ENCODE results near the gene C2orf92.

C2orf92 gene

DNA sequence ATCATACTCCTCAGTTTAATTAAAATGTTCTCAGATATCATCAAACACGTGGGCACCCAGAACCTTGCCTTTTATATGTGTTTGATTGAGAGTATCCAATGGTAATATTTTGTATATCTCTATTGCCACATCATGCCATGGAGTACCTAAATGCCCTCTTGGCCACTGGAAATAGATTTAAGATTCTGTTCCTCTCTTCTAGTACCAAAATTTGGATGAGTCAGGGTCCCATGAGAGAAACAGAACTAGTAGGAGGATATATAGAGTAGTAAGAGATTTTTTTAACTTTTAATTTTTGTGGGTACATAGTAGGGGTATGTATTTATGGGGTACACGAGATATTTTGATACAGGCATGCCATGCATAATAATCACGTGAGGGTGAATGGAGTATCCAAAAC lies 34.2 kb downstream of the C2orf92 start (continued):
- no peak for TF ChIP-seq ZNF571 (tag by site-specific recombination; IDR thresholded peaks at IDR 0.05)
- no peak for TF ChIP-seq EGR2 (tag by site-specific recombination; IDR thresholded peaks at IDR 0.05; ENCODE audit: low read depth)

- POLR2A ChIA-PET = no interaction called here
These were observed 35.5 kb downstream of the C2orf92 start for GRCh38 chr2:97704989-97705388.

DNA sequence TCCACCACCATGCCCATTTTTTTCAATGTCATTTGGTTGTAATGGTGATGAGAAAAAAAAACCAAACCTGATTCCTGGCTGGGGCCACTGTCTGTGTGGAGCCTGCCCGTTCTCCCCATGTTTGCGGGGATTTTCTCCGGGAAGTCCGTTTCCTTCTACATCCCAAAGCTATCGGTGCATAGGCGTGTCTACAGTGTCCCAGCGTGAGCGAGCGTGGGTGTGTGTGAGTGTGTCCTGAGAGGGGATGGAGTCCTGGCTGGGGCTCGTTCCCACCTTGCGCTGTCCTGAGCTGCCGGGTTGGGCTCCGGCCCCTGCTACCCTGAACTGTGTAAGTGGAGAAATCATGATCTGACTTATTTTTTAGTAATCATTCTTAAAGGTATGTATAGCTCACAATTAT lies 36.6 kb downstream of the C2orf92 start:
- Histone ChIP-seq H3K4me1 (ENCODE audit: control insufficient read depth, insufficient read depth, low read length) (no peaks in the 10 kb centered on the region), H3K27ac (ENCODE audit: extremely low read depth, low read depth, low read length) (no peak overlapping the region), H3K4me3 (ENCODE audit: low read depth, low read length) (no peak overlapping the region), H3K9me3 (ENCODE audit: control insufficient read depth, insufficient read depth, low read depth, low read length) (no peaks in the 10 kb centered on the region), H3K36me3 (ENCODE audit: control insufficient read depth in 2 of 2, insufficient read depth in 1 of 2, low read length in 2 of 2) (no peaks in the 10 kb centered on the region)
- ChIA-PET POLR2A (interaction anchor here (0.5 kb wide), 1 partner anchor 1512 kb away, joined by 3 read pairs; no protein-coding TSS in a partner anchor), CTCF (interaction anchor here (0.7 to 1.3 kb wide), 4 partner anchors 8 to 472 kb away, joined by 3 to 6 read pairs (median 3); no protein-coding TSS in a partner anchor)
- TF ChIP-seq ZNF155 (tag by site-specific recombination; IDR thresholded peaks at IDR 0.05) = no peak
- TF ChIP-seq ZNF501 (tag by site-specific recombination; IDR thresholded peaks at IDR 0.05) = no peak
- no peak for TF ChIP-seq GLIS1 (tag by site-specific recombination; IDR thresholded peaks at IDR 0.05)
- TF ChIP-seq, protein P1, sequence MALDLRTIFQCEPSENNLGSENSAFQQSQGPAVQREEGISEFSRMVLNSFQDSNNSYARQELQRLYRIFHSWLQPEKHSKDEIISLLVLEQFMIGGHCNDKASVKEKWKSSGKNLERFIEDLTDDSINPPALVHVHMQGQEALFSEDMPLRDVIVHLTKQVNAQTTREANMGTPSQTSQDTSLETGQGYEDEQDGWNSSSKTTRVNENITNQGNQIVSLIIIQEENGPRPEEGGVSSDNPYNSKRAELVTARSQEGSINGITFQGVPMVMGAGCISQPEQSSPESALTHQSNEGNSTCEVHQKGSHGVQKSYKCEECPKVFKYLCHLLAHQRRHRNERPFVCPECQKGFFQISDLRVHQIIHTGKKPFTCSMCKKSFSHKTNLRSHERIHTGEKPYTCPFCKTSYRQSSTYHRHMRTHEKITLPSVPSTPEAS (tag by site-specific recombination; IDR thresholded peaks at IDR 0.05) = no peak
- no peak for TF ChIP-seq ZBTB49 (tag by site-specific recombination; IDR thresholded peaks at IDR 0.05; ENCODE audit: low read depth)
- TF ChIP-seq ZNF571 (tag by site-specific recombination; IDR thresholded peaks at IDR 0.05) = no peak
- no peak for TF ChIP-seq ZNF549 (tag by site-specific recombination; IDR thresholded peaks at IDR 0.05)
- TF ChIP-seq ZNF202 (tag by site-specific recombination; IDR thresholded peaks at IDR 0.05; ENCODE audit: borderline replicate concordance) = no peak
- no peak for TF ChIP-seq ZNF18 (tag by site-specific recombination; IDR thresholded peaks at IDR 0.05)
- TF ChIP-seq ZNF266 (tag by site-specific recombination; IDR thresholded peaks at IDR 0.05; ENCODE audit: low read depth) = no peak
- no peak for TF ChIP-seq ZNF561 (tag by site-specific recombination; IDR thresholded peaks at IDR 0.05; ENCODE audit: borderline replicate concordance)
- no peak for TF ChIP-seq REPIN1 (tag by site-specific recombination; IDR thresholded peaks at IDR 0.05; ENCODE audit: low read depth)
- no peak for TF ChIP-seq ZNF585B (tag by site-specific recombination; IDR thresholded peaks at IDR 0.05)

More at GRCh38 chr2:97704989-97705388, 35.5 kb downstream of the C2orf92 start:
- Histone ChIP-seq H3K27ac (ENCODE audit: extremely low read depth, low read depth, low read length) (no peak overlapping the region), H3K9me3 (ENCODE audit: control insufficient read depth, insufficient read depth, low read depth, low read length) (no peaks in the 10 kb centered on the region), H3K4me1 (ENCODE audit: control insufficient read depth, insufficient read depth, low read length) (no peaks in the 10 kb centered on the region), H3K4me3 (ENCODE audit: low read depth, low read length) (no peak overlapping the region), H3K36me3 (ENCODE audit: control insufficient read depth in 2 of 2, insufficient read depth in 1 of 2, low read length in 2 of 2) (no peaks in the 10 kb centered on the region)
- CTCF ChIA-PET = interaction anchor here (0.7 to 1.5 kb wide), 2 partner anchors 43 to 594 kb away, joined by 3 read pairs; no protein-coding TSS in a partner anchor
- TF ChIP-seq KLF1 (tag by site-specific recombination; IDR thresholded peaks at IDR 0.05) (no peak), ZNF274 (IDR thresholded peaks at IDR 0.05; ENCODE audit: low read length) (no peak), ZNF274 (tag by site-specific recombination; IDR thresholded peaks at IDR 0.05; ENCODE audit: borderline replicate concordance) (no peak), ZNF335 (tag by site-specific recombination; conservative IDR thresholded peaks at IDR 0.05) (no peak), ZNF670 (tag by site-specific recombination; IDR thresholded peaks at IDR 0.05; ENCODE audit: low read depth) (no peak), ZFP69B (tag by site-specific recombination; IDR thresholded peaks at IDR 0.05) (no peak), ZNF426 (tag by site-specific recombination; IDR thresholded peaks at IDR 0.05) (no peak)
- TF ChIP-seq, protein P2, sequence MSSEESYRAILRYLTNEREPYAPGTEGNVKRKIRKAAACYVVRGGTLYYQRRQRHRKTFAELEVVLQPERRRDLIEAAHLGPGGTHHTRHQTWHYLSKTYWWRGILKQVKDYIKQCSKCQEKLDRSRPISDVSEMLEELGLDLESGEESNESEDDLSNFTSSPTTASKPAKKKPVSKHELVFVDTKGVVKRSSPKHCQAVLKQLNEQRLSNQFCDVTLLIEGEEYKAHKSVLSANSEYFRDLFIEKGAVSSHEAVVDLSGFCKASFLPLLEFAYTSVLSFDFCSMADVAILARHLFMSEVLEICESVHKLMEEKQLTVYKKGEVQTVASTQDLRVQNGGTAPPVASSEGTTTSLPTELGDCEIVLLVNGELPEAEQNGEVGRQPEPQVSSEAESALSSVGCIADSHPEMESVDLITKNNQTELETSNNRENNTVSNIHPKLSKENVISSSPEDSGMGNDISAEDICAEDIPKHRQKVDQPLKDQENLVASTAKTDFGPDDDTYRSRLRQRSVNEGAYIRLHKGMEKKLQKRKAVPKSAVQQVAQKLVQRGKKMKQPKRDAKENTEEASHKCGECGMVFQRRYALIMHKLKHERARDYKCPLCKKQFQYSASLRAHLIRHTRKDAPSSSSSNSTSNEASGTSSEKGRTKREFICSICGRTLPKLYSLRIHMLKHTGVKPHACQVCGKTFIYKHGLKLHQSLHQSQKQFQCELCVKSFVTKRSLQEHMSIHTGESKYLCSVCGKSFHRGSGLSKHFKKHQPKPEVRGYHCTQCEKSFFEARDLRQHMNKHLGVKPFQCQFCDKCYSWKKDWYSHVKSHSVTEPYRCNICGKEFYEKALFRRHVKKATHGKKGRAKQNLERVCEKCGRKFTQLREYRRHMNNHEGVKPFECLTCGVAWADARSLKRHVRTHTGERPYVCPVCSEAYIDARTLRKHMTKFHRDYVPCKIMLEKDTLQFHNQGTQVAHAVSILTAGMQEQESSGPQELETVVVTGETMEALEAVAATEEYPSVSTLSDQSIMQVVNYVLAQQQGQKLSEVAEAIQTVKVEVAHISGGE (tag by site-specific recombination; conservative IDR thresholded peaks at IDR 0.05; ENCODE audit: low read depth) = no peak
